ENCODE measurements around the gene MAPKAP1. TPM values are rescaled to one million over a fixed set of nuclear protein-coding genes. Genes with fewer than 3 reads are reported as not detected.

Gene MAPKAP1
- total and polyA plus RNA-seq, 2 of the 13 experiments (the other 11 are each of a cell fraction or from before 2014, with no cell fraction given) = 45.0 to 64.3 TPM

- TF ChIP-seq ARID4A (CRISPR knock-in tag; IDR thresholded peaks at IDR 0.05; ENCODE audit: borderline replicate concordance) (peak; percentile 52; the same call in 1 of the 2 replicates), AGO1 (IDR thresholded peaks at IDR 0.05; ENCODE audit: low read depth, low read length, poor library complexity, severe bottlenecking) (no peak), SMAD9 (CRISPR knock-in tag; IDR thresholded peaks at IDR 0.05) (no peak), ADNP (CRISPR knock-in tag; IDR thresholded peaks at IDR 0.05) (no peak), TBX3 (IDR thresholded peaks at IDR 0.05; ENCODE audit: borderline replicate concordance) (no peak), RAD21 (CRISPR knock-in tag; IDR thresholded peaks at IDR 0.05) (peak; percentile 95), ZNF205 (CRISPR knock-in tag; IDR thresholded peaks at IDR 0.05) (0 out of 2 replicates have a peak, but pooled peaks have one; percentile 30), HNF1B (CRISPR knock-in tag; IDR thresholded peaks at IDR 0.05) (no peak), ZNF160 (CRISPR knock-in tag; IDR thresholded peaks at IDR 0.05) (no peak), ZNF556 (CRISPR knock-in tag; IDR thresholded peaks at IDR 0.05; ENCODE audit: borderline replicate concordance) (no peak), AHR (CRISPR knock-in tag; IDR thresholded peaks at IDR 0.05) (no peak; the same call in 1 of the 2 replicates), SRSF1 (optimal IDR thresholded peaks at IDR 0.05; ENCODE audit: low read depth, low read length) (no peak), CC2D1A (CRISPR knock-in tag; IDR thresholded peaks at IDR 0.05) (no peak), NKX3-1 (CRISPR knock-in tag; IDR thresholded peaks at IDR 0.05) (no peak), ZNF33B (CRISPR knock-in tag; IDR thresholded peaks at IDR 0.05) (no peak), POLR2AphosphoS5 (IDR thresholded peaks at IDR 0.05; ENCODE audit: low read depth, low read length) (no peak), ZNF660 (CRISPR knock-in tag; IDR thresholded peaks at IDR 0.05; ENCODE audit: borderline replicate concordance, low read depth) (no peak), ZBTB38 (CRISPR knock-in tag; IDR thresholded peaks at IDR 0.05) (no peak), ELF3 (CRISPR knock-in tag; IDR thresholded peaks at IDR 0.05) (no peak), ZNF775 (CRISPR knock-in tag; IDR thresholded peaks at IDR 0.05; ENCODE audit: borderline replicate concordance) (no peak), TFE3 (CRISPR knock-in tag; IDR thresholded peaks at IDR 0.05) (no peak), ZNF224 (CRISPR knock-in tag; IDR thresholded peaks at IDR 0.05) (no peak)
These were observed 298.8 kb downstream of the MAPKAP1 start (continued) for GRCh38 chr9:125407974-125408900.

Data from HepG2 (cell line).